H1 (cell line): ENCODE measurements around the gene SLC7A9. TPM values are rescaled to one million over a fixed set of nuclear protein-coding genes. Genes with fewer than 3 reads are reported as not detected.

Source experiments
- EP300 ChIP-seq, 2 experiments: IDR thresholded peaks; 1 replicate in 1 of 2; 2 replicates in 1 of 2; pipeline ENCODE4 v1.6.1; 2011 to 2012; ENCODE audit warnings: low read depth in 2 of 2, low read length in 2 of 2, mild to moderate bottlenecking in 2 of 2, borderline replicate concordance in 1 of 2, inconsistent platforms in 1 of 2, moderate library complexity in 1 of 2
- SP1 ChIP-seq: IDR thresholded peaks from 2 replicates; pipeline ENCODE4 v1.6.1; 2011; ENCODE audit warnings: low read depth, low read length
- SP2 ChIP-seq: IDR thresholded peaks from 2 replicates; pipeline ENCODE4 v1.6.1; 2012; ENCODE audit warnings: mild to moderate bottlenecking, low read length, inconsistent platforms
- polyA plus RNA-seq, 7 experiments: library from polyadenylated mRNA; depleted of rRNA in 3 of 7; stranded (reverse) in 5 of 7; unstranded in 2 of 7; fragments of >200 nt in 5 of 7; fragments of 200-250 nt in 2 of 7; gene quantifications; 1 replicate in 5 of 7; 2 replicates in 1 of 7; 4 replicates in 1 of 7; pipeline versions ENCODE4 v1.2.1 to v1.2.3, GENCODE V29; 2011 to 2013; ENCODE audit warnings: missing spikeins in 2 of 7, mixed read lengths in 2 of 7
- total RNA-seq: library from RNA; stranded (reverse); fragmentation: NEBNext Ultra II Directional; extraction: Animal tissue kit (Norgen Biotek cat#: 25700); gene quantifications from 2 replicates; pipeline ENCODE4 v1.2.1, GENCODE V29; 2021
- TF ChIP-seq, protein P1 (sequence below): IDR thresholded peaks from 2 replicates; pipeline ENCODE4 v1.6.1; 2012; ENCODE audit warnings: inconsistent platforms

SLC7A9 gene
- total and polyA plus RNA-seq, 2 of the 8 experiments (the other 6 are each of a cell fraction or from before 2014, with no cell fraction given): 0.15 TPM; not detected in 1

DNA sequence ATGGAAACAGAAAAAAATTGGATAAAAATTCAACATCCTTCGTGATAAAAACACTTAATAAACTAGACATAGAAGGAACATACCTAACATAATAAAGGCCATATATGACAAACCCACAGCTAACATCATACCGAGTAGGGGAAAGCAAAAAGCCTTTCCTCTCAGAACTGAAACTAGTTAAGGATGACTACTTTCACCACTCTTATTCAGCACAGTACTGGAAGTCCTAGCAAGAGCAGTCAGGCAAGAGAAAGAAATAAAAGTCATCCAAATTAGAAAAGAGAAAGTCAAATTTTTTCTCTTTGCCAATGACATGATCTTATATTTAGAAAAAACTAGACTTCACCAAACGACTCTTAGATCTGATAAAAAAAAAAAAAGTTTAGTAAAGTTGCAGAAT is 25.8 kb upstream of the SLC7A9 start (continued):
- TF ChIP-seq, protein P1, sequence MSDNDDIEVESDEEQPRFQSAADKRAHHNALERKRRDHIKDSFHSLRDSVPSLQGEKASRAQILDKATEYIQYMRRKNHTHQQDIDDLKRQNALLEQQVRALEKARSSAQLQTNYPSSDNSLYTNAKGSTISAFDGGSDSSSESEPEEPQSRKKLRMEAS: no peak
- TF ChIP-seq SP1: no peak
- no peak for TF ChIP-seq EP300 (IDR thresholded peaks at IDR 0.05; ENCODE audit: borderline replicate concordance in 1 of 2, low read depth in 2 of 2, low read length in 2 of 2)
- no peak for TF ChIP-seq SP2
